CD4-positive, alpha-beta T cell (primary cell): ENCODE results near the gene BTF3. TPM values are rescaled to one million over a fixed set of nuclear protein-coding genes. Genes with fewer than 3 reads are reported as not detected.
"Not testable (repeated sequence)": the region's sequence is repeated elsewhere in the genome, so short reads cannot be mapped to it uniquely, and the experiment has no call there.

Experiments used
- ATAC-seq: fragments of 200-7000 bp; cut with Tn5 transposase; one replicate; pipeline ENCODE4 v1.10.0; 2022; ENCODE audit warnings: mild to moderate bottlenecking; ENCODE audit not compliant: poor library complexity
- CTCF ChIA-PET: fragments of 350-600 bp; sonication (Branson Sonifier 250); formaldehyde crosslinking; loops from one replicate; lab custom pipeline; 2021; ENCODE audit warnings: antibody characterized with exemption, inconsistent platforms; lab: Charles Lee
- POLR2A ChIA-PET: fragments of 350-600 bp; sonication (Branson Sonifier 250); formaldehyde crosslinking; loops from one replicate; lab custom pipeline; 2021; ENCODE audit warnings: antibody characterized with exemption, inconsistent platforms; lab: Charles Lee
- DNase-seq, 14 experiments: peaks; one replicate each; pipeline ENCODE4 v3.0.0-alpha.2; 2013 to 2020; ENCODE audit warnings: mixed read lengths in 2 of 14
- H3K27ac ChIP-seq, 2 donors: one replicate each; pipeline versions ENCODE4 v1.5.1 to v1.7.0; 2013; ENCODE audit warnings: low read length in 2 of 2, low read depth in 1 of 2, mild to moderate bottlenecking in 1 of 2
- H3K27me3 ChIP-seq, 2 experiments: 1 replicate in 1 of 2; 2 replicates in 1 of 2; pipeline versions ENCODE4 v1.6.1 to v1.7.0; 2013; ENCODE audit warnings: low read length in 2 of 2, control low read depth in 1 of 2, mild to moderate bottlenecking in 1 of 2, moderate library complexity in 1 of 2; ENCODE audit not compliant: insufficient read depth in 2 of 2, control insufficient read depth in 1 of 2
- H3K36me3 ChIP-seq: one replicate; pipeline ENCODE4 v1.6.1; 2013; ENCODE audit warnings: low read length, control low read depth; ENCODE audit not compliant: insufficient read depth
- H3K4me1 ChIP-seq: one replicate; pipeline ENCODE4 v1.6.1; 2013; ENCODE audit warnings: low read length, control low read depth; ENCODE audit not compliant: insufficient read depth
- H3K4me3 ChIP-seq: one replicate; pipeline ENCODE4 v1.5.1; 2013; ENCODE audit warnings: mild to moderate bottlenecking, low read length, moderate library complexity
- H3K9me3 ChIP-seq, 2 experiments: 1 replicate in 1 of 2; 2 replicates in 1 of 2; pipeline versions ENCODE4 v1.6.1 to v1.7.0; 2013; ENCODE audit warnings: low read length in 2 of 2, mild to moderate bottlenecking in 2 of 2, control low read depth in 1 of 2, moderate library complexity in 1 of 2; ENCODE audit not compliant: control insufficient read depth in 1 of 2, insufficient read depth in 1 of 2
- H3K27ac Mint-ChIP-seq: one replicate; pipeline ENCODE4 v1.8.0; 2020; ENCODE audit warnings: mixed read lengths
- H3K27me3 Mint-ChIP-seq: one replicate; pipeline ENCODE4 v1.8.0; 2021; ENCODE audit warnings: mixed read lengths
- H3K36me3 Mint-ChIP-seq: one replicate; pipeline ENCODE4 v1.8.0; 2021; ENCODE audit warnings: low read depth, mixed read lengths
- H3K4me1 Mint-ChIP-seq: one replicate; pipeline ENCODE4 v1.8.0; 2021; ENCODE audit warnings: low read depth, mixed read lengths
- H3K4me3 Mint-ChIP-seq: one replicate; pipeline ENCODE4 v1.8.0; 2020; ENCODE audit warnings: mild to moderate bottlenecking, mixed read lengths
- H3K9me3 Mint-ChIP-seq: one replicate; pipeline ENCODE4 v1.8.0; 2020; ENCODE audit warnings: mixed read lengths
- intact Hi-C, 2 experiments: fragments of 100-400 bp; cut with DNase I in 1 of 2; cut with micrococcal nuclease in 1 of 2; formaldehyde crosslinking; loops; one replicate each; pipeline versions ENCODE4 v1.15.1 to v1.9.0; 2023 to 2025; cut with DNase I, micrococcal nuclease
- total RNA-seq, 174 experiments: library from RNA in 2 of 174; stranded (reverse) in 2 of 174; gene quantifications; one replicate each; pipeline ENCODE4 v1.2.3 and lab custom pipeline; 2021 to 2026
- TF ChIP-seq, protein P1 (sequence below): fragments of 200-600 bp; IDR thresholded peaks from one replicate; pipeline ENCODE4 v1.8.0; 2022; ENCODE audit warnings: antibody characterized with exemption, mild to moderate bottlenecking

The BTF3 gene
- total RNA-seq, 2 experiments from 2014 or later: 756 to 769 TPM

DNA sequence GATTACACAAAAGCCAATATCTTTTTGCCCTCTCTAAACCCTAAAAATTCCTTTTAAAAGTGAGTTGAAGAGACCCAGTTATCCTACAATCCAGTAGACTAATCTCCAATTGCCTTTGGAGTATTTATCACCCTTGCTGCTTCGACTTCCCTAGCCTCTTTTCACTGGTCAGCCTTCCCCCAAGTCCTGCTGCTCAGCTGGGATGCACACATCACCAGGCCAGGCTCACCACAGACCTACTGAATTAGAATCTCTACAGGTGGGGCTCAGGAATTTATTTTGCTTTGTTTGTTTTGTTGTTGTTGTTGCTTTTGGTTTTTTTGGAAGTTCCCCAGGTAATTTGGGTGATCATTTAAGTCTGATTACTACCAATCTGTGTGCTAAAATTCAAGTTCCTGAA, 38.1 kb upstream of the BTF3 start:
- intact Hi-C loops: no loop called here
- Histone ChIP-seq H3K36me3 (no peaks in the 10 kb centered on the region), H3K9me3 (no peaks in the 10 kb centered on the region), H3K27me3 (peaks cover 17 to 54% of the 10 kb centered on the region in 2 experiments), H3K4me1 (no peaks in the 10 kb centered on the region), H3K4me3 (no peak overlapping the region), H3K27ac (no peak overlapping the region)
- TF ChIP-seq, protein P1, sequence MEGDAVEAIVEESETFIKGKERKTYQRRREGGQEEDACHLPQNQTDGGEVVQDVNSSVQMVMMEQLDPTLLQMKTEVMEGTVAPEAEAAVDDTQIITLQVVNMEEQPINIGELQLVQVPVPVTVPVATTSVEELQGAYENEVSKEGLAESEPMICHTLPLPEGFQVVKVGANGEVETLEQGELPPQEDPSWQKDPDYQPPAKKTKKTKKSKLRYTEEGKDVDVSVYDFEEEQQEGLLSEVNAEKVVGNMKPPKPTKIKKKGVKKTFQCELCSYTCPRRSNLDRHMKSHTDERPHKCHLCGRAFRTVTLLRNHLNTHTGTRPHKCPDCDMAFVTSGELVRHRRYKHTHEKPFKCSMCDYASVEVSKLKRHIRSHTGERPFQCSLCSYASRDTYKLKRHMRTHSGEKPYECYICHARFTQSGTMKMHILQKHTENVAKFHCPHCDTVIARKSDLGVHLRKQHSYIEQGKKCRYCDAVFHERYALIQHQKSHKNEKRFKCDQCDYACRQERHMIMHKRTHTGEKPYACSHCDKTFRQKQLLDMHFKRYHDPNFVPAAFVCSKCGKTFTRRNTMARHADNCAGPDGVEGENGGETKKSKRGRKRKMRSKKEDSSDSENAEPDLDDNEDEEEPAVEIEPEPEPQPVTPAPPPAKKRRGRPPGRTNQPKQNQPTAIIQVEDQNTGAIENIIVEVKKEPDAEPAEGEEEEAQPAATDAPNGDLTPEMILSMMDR: no peak
- Mint-ChIP-seq H3K9me3 (no peaks in the 10 kb centered on the region), H3K36me3 (no peaks in the 10 kb centered on the region), H3K4me3 (no peak overlapping the region), H3K4me1 (no peaks in the 10 kb centered on the region), H3K27ac (no peak overlapping the region), H3K27me3 (peaks cover 84% of the 10 kb centered on the region)
- CTCF ChIA-PET: interaction anchor here (1.5 kb wide), 1 partner anchor 9 kb away, joined by 4 read pairs; no protein-coding TSS in a partner anchor
- POLR2A ChIA-PET: no interaction called here
- ATAC-seq (no peak), DNase-seq (no peak)

DNA sequence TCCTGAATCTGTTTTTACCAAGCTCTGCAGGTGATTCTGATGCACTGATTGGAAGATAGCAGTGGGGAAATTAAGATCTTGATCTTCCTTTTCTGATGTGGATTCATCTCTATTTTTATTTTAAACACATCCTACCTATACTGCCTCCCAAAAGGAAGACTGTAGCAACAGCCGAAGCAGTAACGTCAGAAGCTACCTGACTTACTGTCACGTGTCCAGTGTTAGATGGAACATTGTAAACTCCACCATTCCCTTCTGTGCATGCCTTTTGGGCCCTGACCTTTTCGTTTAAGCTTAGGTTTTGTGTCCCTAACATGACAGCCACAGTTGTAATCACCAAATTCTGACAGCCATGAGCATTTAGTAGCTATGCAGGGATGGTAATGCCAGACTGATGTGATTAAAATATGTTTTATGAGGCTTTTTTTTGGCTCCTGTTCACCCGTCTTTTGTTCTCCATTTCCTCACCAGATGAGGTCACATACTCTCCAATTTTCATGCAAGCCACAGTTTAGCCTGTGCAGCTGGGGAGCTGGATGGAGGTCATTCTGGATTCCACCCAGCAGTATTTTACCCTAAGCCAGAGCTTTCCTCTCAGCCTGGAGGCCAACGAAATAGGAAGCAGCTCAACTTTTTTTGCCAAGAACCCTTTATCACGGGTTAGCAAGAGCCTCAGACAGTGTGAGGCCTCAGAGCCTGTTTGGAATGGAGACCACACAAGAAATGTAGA, 34.1 kb upstream of the BTF3 start:
- ATAC-seq: no peak
- no peak overlapping the region for H3K4me3 ChIP-seq
- no peaks in the 10 kb centered on the region for H3K9me3 Mint-ChIP-seq
- no peak overlapping the region for H3K27ac Mint-ChIP-seq
- intact Hi-C loops: no loop called here
- no peaks in the 10 kb centered on the region for H3K36me3 Mint-ChIP-seq
- no peak overlapping the region for H3K27ac ChIP-seq
- ChIA-PET CTCF (interaction anchor here (1.3 kb wide), 1 partner anchor 9 kb away, joined by 6 read pairs; no protein-coding TSS in a partner anchor), POLR2A (no interaction called here)
- H3K4me3 Mint-ChIP-seq: no peak overlapping the region
- no peaks in the 10 kb centered on the region for H3K4me1 ChIP-seq
- H3K27me3 Mint-ChIP-seq: peaks cover 63% of the 10 kb centered on the region
- no peaks in the 10 kb centered on the region for H3K4me1 Mint-ChIP-seq
- TF ChIP-seq, protein P1: no peak
- no peaks in the 10 kb centered on the region for H3K9me3 ChIP-seq
- no peaks in the 10 kb centered on the region for H3K36me3 ChIP-seq
- H3K27me3 ChIP-seq: peaks cover 6 to 38% of the 10 kb centered on the region in 2 experiments
- no peak for DNase-seq

DNA sequence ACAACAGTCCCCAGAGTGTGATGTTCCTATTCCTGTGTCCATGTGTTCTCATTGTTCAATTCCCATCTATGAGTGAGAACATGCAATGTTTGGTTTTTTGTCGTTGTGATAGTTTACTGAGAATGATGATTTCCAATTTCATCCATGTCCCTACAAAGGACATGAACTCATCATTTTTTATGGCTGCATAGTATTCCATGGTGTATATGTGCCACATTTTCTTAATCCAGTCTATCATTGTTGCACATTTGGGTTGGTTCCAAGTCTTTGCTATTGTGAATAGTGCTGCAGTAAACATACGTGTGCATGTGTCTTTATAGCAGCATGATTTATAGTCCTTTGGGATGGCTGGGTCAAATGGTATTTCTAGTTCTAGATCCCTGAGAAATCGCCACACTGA, 29.6 kb upstream of the BTF3 start:
- H3K9me3 ChIP-seq, intact Hi-C loops, ATAC-seq, H3K4me1 ChIP-seq, POLR2A ChIA-PET, H3K36me3 Mint-ChIP-seq, H3K27ac Mint-ChIP-seq, H3K4me1 Mint-ChIP-seq, H3K27ac ChIP-seq, H3K36me3 ChIP-seq, CTCF ChIA-PET, H3K4me3 Mint-ChIP-seq, H3K4me3 ChIP-seq, DNase-seq, H3K9me3 Mint-ChIP-seq: not testable (repeated sequence)
- peaks cover 49% of the 10 kb centered on the region for H3K27me3 Mint-ChIP-seq
- peaks cover 3 to 15% of the 10 kb centered on the region in 2 experiments for H3K27me3 ChIP-seq
